Right lobe of liver (tissue), 4 donors: ENCODE results near the gene TMCC3.

Experiments
- POLR2A ChIP-seq: fragments of 450-650 bp; IDR thresholded peaks from one replicate; pipeline ENCODE4 v1.6.1; 2017; ENCODE audit warnings: antibody characterized with exemption, mild to moderate bottlenecking
- TF ChIP-seq, protein P1 (sequence below), 4 donors: fragments of 200-600 bp in 3 of 4; fragments of 450-650 bp in 1 of 4; IDR thresholded peaks; one replicate each; pipeline versions ENCODE4 v1.5.1 to v1.8.0; 2016 to 2022; ENCODE audit warnings: antibody characterized with exemption in 4 of 4, mild to moderate bottlenecking in 2 of 4
- donor health status: DM: no; HTN: no; CAD: no.
- donor health status: DM: no; HTN: no; CAD: no.
- donor health status: DM: no; HTN: yes; CAD: no.

DNA sequence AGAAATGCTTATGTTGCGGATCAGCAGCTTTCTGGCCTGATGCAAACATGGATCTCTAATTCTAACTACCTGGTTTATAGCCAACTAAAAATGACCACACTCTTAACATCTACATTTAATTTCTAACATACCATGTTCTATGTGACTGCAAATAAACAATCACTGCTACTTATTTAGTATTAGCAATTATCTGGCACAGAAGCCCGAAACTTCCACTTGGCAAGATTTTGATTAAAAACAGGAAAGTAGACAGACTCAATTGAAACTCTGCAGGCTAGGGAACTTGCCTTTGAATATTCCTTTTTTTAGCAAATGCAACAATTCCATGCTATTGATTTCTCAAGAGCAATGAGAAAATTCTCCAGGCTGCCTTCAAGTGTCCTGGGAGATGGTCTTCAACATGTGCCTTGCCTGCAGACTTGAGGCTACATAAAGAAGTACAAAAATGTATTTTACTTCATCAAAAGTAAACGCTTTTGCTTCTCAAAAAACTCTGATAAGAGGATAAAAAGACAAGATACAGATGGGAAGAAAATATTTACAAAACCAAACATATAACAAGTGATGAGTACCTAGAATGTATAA, 9.1 kb upstream of the TMCC3 start:
- TF ChIP-seq, protein P1, sequence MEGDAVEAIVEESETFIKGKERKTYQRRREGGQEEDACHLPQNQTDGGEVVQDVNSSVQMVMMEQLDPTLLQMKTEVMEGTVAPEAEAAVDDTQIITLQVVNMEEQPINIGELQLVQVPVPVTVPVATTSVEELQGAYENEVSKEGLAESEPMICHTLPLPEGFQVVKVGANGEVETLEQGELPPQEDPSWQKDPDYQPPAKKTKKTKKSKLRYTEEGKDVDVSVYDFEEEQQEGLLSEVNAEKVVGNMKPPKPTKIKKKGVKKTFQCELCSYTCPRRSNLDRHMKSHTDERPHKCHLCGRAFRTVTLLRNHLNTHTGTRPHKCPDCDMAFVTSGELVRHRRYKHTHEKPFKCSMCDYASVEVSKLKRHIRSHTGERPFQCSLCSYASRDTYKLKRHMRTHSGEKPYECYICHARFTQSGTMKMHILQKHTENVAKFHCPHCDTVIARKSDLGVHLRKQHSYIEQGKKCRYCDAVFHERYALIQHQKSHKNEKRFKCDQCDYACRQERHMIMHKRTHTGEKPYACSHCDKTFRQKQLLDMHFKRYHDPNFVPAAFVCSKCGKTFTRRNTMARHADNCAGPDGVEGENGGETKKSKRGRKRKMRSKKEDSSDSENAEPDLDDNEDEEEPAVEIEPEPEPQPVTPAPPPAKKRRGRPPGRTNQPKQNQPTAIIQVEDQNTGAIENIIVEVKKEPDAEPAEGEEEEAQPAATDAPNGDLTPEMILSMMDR (IDR thresholded peaks at IDR 0.05) = no peak
- no peak for TF ChIP-seq POLR2A
